KMS-11 (cell line): Measurements from ENCODE around the gene ARMC3.

Experiments used
- H2AFZ ChIP-seq: fragments of 200-600 bp; sonication (generic); 2 replicates; pipeline ENCODE4 v1.6.1; 2016; ENCODE audit warnings: antibody characterized with exemption, mixed run types, low read depth
- H3K27ac ChIP-seq: fragments of 200-600 bp; sonication (generic); 2 replicates; pipeline ENCODE4 v1.6.1; 2016; ENCODE audit warnings: mild to moderate bottlenecking, mixed run types
- H3K27me3 ChIP-seq: fragments of 200-600 bp; sonication (generic); 2 replicates; pipeline ENCODE4 v1.6.1; 2017; ENCODE audit warnings: mild to moderate bottlenecking, low read depth, mixed run types, moderate library complexity; ENCODE audit not compliant: insufficient read depth
- H3K36me3 ChIP-seq: fragments of 200-600 bp; sonication (generic); 2 replicates; pipeline ENCODE4 v1.6.1; 2017; ENCODE audit warnings: mild to moderate bottlenecking, mixed run types; ENCODE audit not compliant: insufficient read depth
- H3K4me1 ChIP-seq: fragments of 200-600 bp; sonication (generic); 2 replicates; pipeline ENCODE4 v1.6.1; 2016; ENCODE audit warnings: mild to moderate bottlenecking, low read depth, mixed run types; ENCODE audit not compliant: poor library complexity, severe bottlenecking
- H3K4me2 ChIP-seq: fragments of 200-600 bp; sonication (generic); 2 replicates; pipeline ENCODE4 v1.7.0; 2016; ENCODE audit warnings: mild to moderate bottlenecking, mixed run types
- H3K4me3 ChIP-seq: fragments of 200-600 bp; sonication (generic); IDR thresholded peaks from 2 replicates; pipeline ENCODE4 v1.6.1; 2017; ENCODE audit warnings: low read depth, low read length, mixed read lengths; ENCODE audit not compliant: insufficient read depth
- H3K79me2 ChIP-seq: fragments of 200-600 bp; sonication (generic); 2 replicates; pipeline ENCODE4 v1.6.1; 2016; ENCODE audit warnings: low read depth, mixed run types; ENCODE audit not compliant: insufficient read depth
- H3K9ac ChIP-seq: fragments of 200-600 bp; sonication (generic); 2 replicates; pipeline ENCODE4 v1.6.1; 2016; ENCODE audit warnings: mild to moderate bottlenecking, mixed run types
- H4K20me1 ChIP-seq: fragments of 200-600 bp; sonication (generic); 2 replicates; pipeline ENCODE4 v1.6.1; 2016; ENCODE audit warnings: mild to moderate bottlenecking, mixed run types; ENCODE audit not compliant: insufficient read depth
- CTCF ChIP-seq: fragments of 200-600 bp; sonication (generic); conservative IDR thresholded peaks from 2 replicates; pipeline ENCODE4 v1.6.1; 2017; ENCODE audit warnings: low read depth, mild to moderate bottlenecking, antibody characterized with exemption, low read length, moderate library complexity, mixed read lengths

Gene ARMC3

GRCh38 chr10:23073527-23073926 lies 145.7 kb downstream of the ARMC3 start:
- Histone ChIP-seq H3K79me2 (no peaks in the 10 kb centered on the region), H3K27me3 (no peaks in the 10 kb centered on the region), H3K9ac (no peak overlapping the region), H3K4me2 (no peak overlapping the region), H3K4me3 (no peak overlapping the region), H3K36me3 (no peaks in the 10 kb centered on the region), H3K4me1 (peaks cover 23% of the 10 kb centered on the region), H2AFZ (no peak overlapping the region), H4K20me1 (no peaks in the 10 kb centered on the region), H3K27ac (no peak overlapping the region)
- TF ChIP-seq CTCF: no peak

- no peaks in the 10 kb centered on the region for H3K27me3 ChIP-seq
- TF ChIP-seq CTCF: no peak
- no peaks in the 10 kb centered on the region for H4K20me1 ChIP-seq
- no peak overlapping the region for H3K9ac ChIP-seq
- H3K27ac ChIP-seq: no peak overlapping the region
- H3K79me2 ChIP-seq: no peaks in the 10 kb centered on the region
- H3K4me3 ChIP-seq: no peak overlapping the region
- H2AFZ ChIP-seq: no peak overlapping the region
- peaks cover 38% of the 10 kb centered on the region for H3K4me1 ChIP-seq
- no peak overlapping the region for H3K4me2 ChIP-seq
- no peaks in the 10 kb centered on the region for H3K36me3 ChIP-seq
Measured at GRCh38 chr10:23075672-23076071, 147.8 kb downstream of the ARMC3 start.

GRCh38 chr10:23078114-23078513 lies 150.3 kb downstream of the ARMC3 start:
- Histone ChIP-seq H3K27ac (peak overlapping the region; percentile 55), H3K9ac (peak overlapping the region; percentile 17; the same call in 1 of the 2 replicates), H3K79me2 (no peaks in the 10 kb centered on the region), H2AFZ (no peak overlapping the region), H3K36me3 (no peaks in the 10 kb centered on the region), H3K4me3 (no peak overlapping the region), H3K4me2 (peak overlapping the region; percentile 49), H3K27me3 (no peaks in the 10 kb centered on the region), H4K20me1 (no peaks in the 10 kb centered on the region), H3K4me1 (peaks cover 38% of the 10 kb centered on the region)
- no peak for TF ChIP-seq CTCF

- Histone ChIP-seq H4K20me1 (no peaks in the 10 kb centered on the region), H3K9ac (no peak overlapping the region)
- no peak for TF ChIP-seq CTCF
Measured at GRCh38 chr10:23079700-23080099, 151.8 kb downstream of the ARMC3 start.

GRCh38 chr10:23080262-23080661 lies 152.4 kb downstream of the ARMC3 start:
- peaks cover 38% of the 10 kb centered on the region for H3K4me1 ChIP-seq
- no peak for TF ChIP-seq CTCF
- H3K27me3 ChIP-seq: no peaks in the 10 kb centered on the region
- no peak overlapping the region for H3K27ac ChIP-seq
- H3K36me3 ChIP-seq: no peaks in the 10 kb centered on the region
- H3K9ac ChIP-seq: no peak overlapping the region
- no peak overlapping the region for H2AFZ ChIP-seq
- H4K20me1 ChIP-seq: no peaks in the 10 kb centered on the region
- H3K79me2 ChIP-seq: no peaks in the 10 kb centered on the region
- H3K4me3 ChIP-seq: no peak overlapping the region
- H3K4me2 ChIP-seq: no peak overlapping the region

More at GRCh38 chr10:23079700-23080099, 151.8 kb downstream of the ARMC3 start:
- Histone ChIP-seq H3K79me2 (no peaks in the 10 kb centered on the region), H3K27ac (no peak overlapping the region), H2AFZ (no peak overlapping the region), H3K4me1 (peaks cover 38% of the 10 kb centered on the region), H3K4me2 (no peak overlapping the region; the same call in 1 of the 2 replicates), H3K36me3 (no peaks in the 10 kb centered on the region), H3K27me3 (no peaks in the 10 kb centered on the region), H3K4me3 (no peak overlapping the region)
